Measurements from ENCODE around the gene CHPF.

GRCh38 chr2:219513787-219514186, 29.8 kb downstream of the CHPF start:
- TF ChIP-seq CTCF (conservative IDR thresholded peaks at IDR 0.05 in 1 of 2, IDR thresholded peaks at IDR 0.05 in 1 of 2; ENCODE audit: low read depth in 1 of 2, low read length in 2 of 2) (no peak), EZH2 (IDR thresholded peaks at IDR 0.05; ENCODE audit: low read length, missing control alignments) (no peak)
